Measurements from ENCODE around the gene SMPDL3A. TPM values are rescaled to one million over a fixed set of nuclear protein-coding genes. Genes with fewer than 3 reads are reported as not detected.

Gene SMPDL3A, protein sequence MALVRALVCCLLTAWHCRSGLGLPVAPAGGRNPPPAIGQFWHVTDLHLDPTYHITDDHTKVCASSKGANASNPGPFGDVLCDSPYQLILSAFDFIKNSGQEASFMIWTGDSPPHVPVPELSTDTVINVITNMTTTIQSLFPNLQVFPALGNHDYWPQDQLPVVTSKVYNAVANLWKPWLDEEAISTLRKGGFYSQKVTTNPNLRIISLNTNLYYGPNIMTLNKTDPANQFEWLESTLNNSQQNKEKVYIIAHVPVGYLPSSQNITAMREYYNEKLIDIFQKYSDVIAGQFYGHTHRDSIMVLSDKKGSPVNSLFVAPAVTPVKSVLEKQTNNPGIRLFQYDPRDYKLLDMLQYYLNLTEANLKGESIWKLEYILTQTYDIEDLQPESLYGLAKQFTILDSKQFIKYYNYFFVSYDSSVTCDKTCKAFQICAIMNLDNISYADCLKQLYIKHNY
- total RNA-seq = 2.9 and 6.6 TPM in 2 replicates

DNA sequence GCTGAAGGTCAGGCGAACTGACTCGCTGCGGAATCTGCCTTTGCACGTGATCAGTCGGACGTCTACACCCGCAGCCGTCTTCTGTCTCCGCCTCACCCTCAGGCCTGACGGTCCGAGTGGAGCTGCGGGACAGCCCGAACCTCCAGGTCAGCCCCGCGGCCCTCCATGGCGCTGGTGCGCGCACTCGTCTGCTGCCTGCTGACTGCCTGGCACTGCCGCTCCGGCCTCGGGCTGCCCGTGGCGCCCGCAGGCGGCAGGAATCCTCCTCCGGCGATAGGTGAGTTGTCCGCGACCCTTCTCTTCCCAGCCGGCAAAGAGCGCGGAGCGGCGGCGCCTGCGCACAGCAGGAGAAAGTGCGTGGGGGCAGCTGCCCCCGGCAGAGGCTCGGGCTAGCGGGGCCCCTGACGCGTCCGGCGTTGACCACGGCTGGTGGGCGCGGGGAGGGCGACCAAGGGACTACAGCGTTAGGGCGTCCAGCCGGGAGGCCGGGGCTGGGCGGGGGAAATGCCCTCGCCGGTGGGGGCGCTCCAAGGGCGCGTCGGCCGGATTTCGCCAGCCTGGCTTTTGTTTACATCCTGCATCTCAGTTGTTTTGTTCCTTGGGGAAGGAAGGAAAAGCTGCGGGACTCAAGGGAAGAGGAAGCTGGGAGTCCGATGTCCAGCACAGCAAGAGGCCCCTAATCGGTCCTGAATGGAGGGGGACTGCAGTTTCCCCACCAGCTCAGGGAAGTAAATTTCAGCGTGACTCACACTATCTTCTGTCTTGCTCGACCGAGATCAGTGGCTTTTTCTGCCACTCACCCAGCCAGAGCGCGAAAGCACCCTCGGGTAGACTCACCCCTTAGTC, at the start of gene SMPDL3A:
Gene SMPDL3A, plus strand, starts transcription at position 77 of the 846 bp plus-strand sequence. Its CDS starts 89 bp downstream, at position 166.

DNA sequence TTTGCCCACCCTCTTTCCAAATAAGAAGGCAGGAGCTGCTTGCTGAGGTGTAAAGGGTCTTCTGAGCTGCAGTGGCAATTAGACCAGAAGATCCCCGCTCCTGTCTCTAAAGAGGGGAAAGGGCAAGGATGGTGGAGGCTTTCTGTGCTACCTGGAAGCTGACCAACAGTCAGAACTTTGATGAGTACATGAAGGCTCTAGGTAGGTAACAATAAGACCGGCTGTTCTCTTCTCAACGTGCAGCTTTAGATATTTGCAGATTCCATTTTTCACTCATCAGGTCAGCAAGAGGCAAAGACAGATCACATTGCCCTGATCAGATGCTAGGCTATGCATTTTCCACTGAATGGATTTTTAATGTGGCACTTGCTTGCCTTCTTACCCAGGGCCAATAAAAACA, 9.4 kb upstream of the SMPDL3A start, which contains the start of gene FABP7:
Gene FABP7, plus strand, starts transcription at position 50 of the 400 bp plus-strand sequence. Its CDS starts 79 bp downstream, at position 129.

Other genes starting within 250 kb of the SMPDL3A start
- gene PKIB, start 178.9 kb upstream of the SMPDL3A start, total RNA-seq = 0.19 and 0.40 TPM in 2 replicates
- gene FABP7, start 9.5 kb upstream of the SMPDL3A start, total RNA-seq = not detected in 2 replicates
- not detected in 2 replicates for gene CLVS2, start 207.0 kb downstream of the SMPDL3A start, total RNA-seq

All from aortic smooth muscle cell (primary cell).